CD14-positive monocyte (primary cell): Measurements from ENCODE around the gene MCCC1. TPM values are rescaled to one million over a fixed set of nuclear protein-coding genes. Genes with fewer than 3 reads are reported as not detected.

Source experiments
- DNase-seq, 3 donors: peaks; one replicate each; pipeline ENCODE4 v3.0.0-alpha.2; 2011 to 2022
- H2AFZ ChIP-seq: 2 replicates; pipeline ENCODE4 v1.6.0; 2012; ENCODE audit warnings: mild to moderate bottlenecking, low read depth, low read length, inconsistent platforms; ENCODE audit not compliant: insufficient read depth, poor library complexity, severe bottlenecking
- H3K27ac ChIP-seq, 2 donors: 1 replicate in 1 of 2; 2 replicates in 1 of 2; pipeline ENCODE4 v1.5.1; 2012 to 2013; ENCODE audit warnings: low read length in 2 of 2, control low read depth in 1 of 2, inconsistent platforms in 1 of 2, low read depth in 1 of 2, mild to moderate bottlenecking in 1 of 2
- H3K27me3 ChIP-seq, 2 donors: one replicate each; pipeline versions ENCODE4 v1.6.0 to v1.6.1; 2011 to 2013; ENCODE audit warnings: low read length in 2 of 2; ENCODE audit not compliant: control insufficient read depth in 2 of 2, insufficient read depth in 2 of 2
- H3K36me3 ChIP-seq, 2 donors: replicated peaks in 1 of 2; 1 replicate in 1 of 2; 2 replicates in 1 of 2; pipeline versions ENCODE4 v1.5.1 to v1.6.1; 2012 to 2013; ENCODE audit warnings: low read length in 2 of 2, control low read depth in 1 of 2, inconsistent platforms in 1 of 2, mild to moderate bottlenecking in 1 of 2; ENCODE audit not compliant: insufficient read depth in 2 of 2, control insufficient read depth in 1 of 2
- H3K4me1 ChIP-seq, 2 donors: 1 replicate in 1 of 2; 2 replicates in 1 of 2; pipeline versions ENCODE4 v1.5.1 to v1.6.1; 2012 to 2013; ENCODE audit warnings: low read length in 2 of 2, control low read depth in 1 of 2, inconsistent platforms in 1 of 2, mild to moderate bottlenecking in 1 of 2, moderate library complexity in 1 of 2; ENCODE audit not compliant: insufficient read depth in 2 of 2, control insufficient read depth in 1 of 2
- H3K4me2 ChIP-seq: replicated peaks from 2 replicates; pipeline ENCODE3; 2012; ENCODE audit warnings: low read length, moderate library complexity, mild to moderate bottlenecking; ENCODE audit not compliant: poor library complexity, severe bottlenecking; ENCODE audit errors: extremely low read depth
- H3K4me3 ChIP-seq, 3 experiments: fragments of 200-600 bp in 1 of 3; sonication (generic) in 1 of 3; replicated peaks in 1 of 3; 1 replicate in 2 of 3; 2 replicates in 1 of 3; pipeline ENCODE4 v1.5.1; 2011 to 2013; ENCODE audit warnings: low read length in 3 of 3, mild to moderate bottlenecking in 3 of 3, control low read depth in 2 of 3, low read depth in 2 of 3, inconsistent platforms in 1 of 3, moderate library complexity in 1 of 3
- H3K79me2 ChIP-seq: 2 replicates; pipeline ENCODE4 v1.6.0; 2012; ENCODE audit warnings: mild to moderate bottlenecking, control low read depth, inconsistent platforms, low read length, moderate library complexity; ENCODE audit not compliant: insufficient read depth
- H3K9ac ChIP-seq: 2 replicates; pipeline ENCODE4 v1.6.0; 2017; ENCODE audit warnings: low read length, mild to moderate bottlenecking; ENCODE audit not compliant: insufficient read depth, poor library complexity, severe bottlenecking
- H3K9me3 ChIP-seq, 2 donors: replicated peaks in 1 of 2; 1 replicate in 1 of 2; 2 replicates in 1 of 2; pipeline versions ENCODE4 v1.5.1 to v1.6.1; 2012 to 2013; ENCODE audit warnings: low read length in 2 of 2, control low read depth in 1 of 2; ENCODE audit not compliant: control insufficient read depth in 1 of 2, insufficient read depth in 1 of 2
- H4K20me1 ChIP-seq: 2 replicates; pipeline ENCODE4 v1.6.0; 2012; ENCODE audit warnings: mild to moderate bottlenecking, low read length, control low read depth, moderate library complexity; ENCODE audit not compliant: insufficient read depth
- H3K27ac Mint-ChIP-seq, 7 donors: one replicate each; pipeline ENCODE4 v1.8.0; 2020; ENCODE audit warnings: mild to moderate bottlenecking in 7 of 7, mixed read lengths in 7 of 7, moderate library complexity in 6 of 7, inconsistent platforms in 2 of 7
- H3K27me3 Mint-ChIP-seq, 3 donors: one replicate each; pipeline ENCODE4 v1.8.0; 2021 to 2022; ENCODE audit warnings: low read depth in 3 of 3, mild to moderate bottlenecking in 3 of 3, mixed read lengths in 3 of 3, moderate library complexity in 3 of 3, inconsistent platforms in 1 of 3
- H3K36me3 Mint-ChIP-seq, 2 donors: one replicate each; pipeline ENCODE4 v1.8.0; 2020; ENCODE audit warnings: mixed read lengths in 2 of 2, inconsistent platforms in 1 of 2, mild to moderate bottlenecking in 1 of 2
- H3K4me1 Mint-ChIP-seq: one replicate; pipeline ENCODE4 v1.8.0; 2020; ENCODE audit warnings: mild to moderate bottlenecking, mixed read lengths
- H3K4me3 Mint-ChIP-seq, 2 donors: one replicate each; pipeline ENCODE4 v1.8.0; 2020; ENCODE audit warnings: mild to moderate bottlenecking in 2 of 2, mixed read lengths in 2 of 2, moderate library complexity in 1 of 2
- H3K9me3 Mint-ChIP-seq, 7 donors: one replicate each; pipeline ENCODE4 v1.8.0; 2020 to 2022; ENCODE audit warnings: mixed read lengths in 7 of 7, mild to moderate bottlenecking in 6 of 7, moderate library complexity in 6 of 7, inconsistent platforms in 2 of 7
- CTCF ChIP-seq: fragments of 200-600 bp; IDR thresholded peaks from one replicate; pipeline ENCODE4 v1.8.0; 2022; ENCODE audit warnings: antibody characterized with exemption, mild to moderate bottlenecking
- WGBS: methylation state at CpG from one replicate; pipeline ENCODE4 v1.1.5; 2013; ENCODE audit warnings: missing lambda C conversion rate; ENCODE audit not compliant: insufficient coverage; 5-methylcytosine and 5-hydroxymethylcytosine counted together
- intact Hi-C, 2 donors: fragments of 100-400 bp; cut with micrococcal nuclease; formaldehyde crosslinking; loops; one replicate each; pipeline versions ENCODE4 v1.15.0 to v1.15.1; 2023
- polyA plus RNA-seq, 3 donors: library from polyadenylated mRNA; depleted of rRNA in 1 of 3; unstranded in 2 of 3; stranded (reverse) in 1 of 3; fragments of 300-500 nt in 2 of 3; fragments of >200 nt in 1 of 3; fragmentation: Illumina TruSeq in 2 of 3; gene quantifications; 1 replicate in 2 of 3; 2 replicates in 1 of 3; pipeline ENCODE4 v1.2.3, GENCODE V29; 2012 to 2021

Gene MCCC1
- polyA plus RNA-seq, 3 donors = 13.9 to 18.4 (median 16.0) TPM

GRCh38 chr3:183008800-183009199 lies 90.5 kb downstream of the MCCC1 start:
- no peaks in the 10 kb centered on the region for H3K4me1 ChIP-seq
- H3K9me3 ChIP-seq = peaks cover 0 to 2% of the 10 kb centered on the region in 2 donors
- H3K36me3 ChIP-seq = peaks cover 0 to 11% of the 10 kb centered on the region in 2 donors
- peaks cover 1% of the 10 kb centered on the region for H3K4me1 Mint-ChIP-seq
- H3K9me3 Mint-ChIP-seq = peaks cover 0 to 2% (median 0%) of the 10 kb centered on the region in 7 donors
- peaks cover 9 to 14% of the 10 kb centered on the region in 2 donors for H3K36me3 Mint-ChIP-seq
- DNase-seq = no peak
- no peaks in the 10 kb centered on the region for H3K79me2 ChIP-seq
- no peak overlapping the region for H3K4me3 ChIP-seq
- H3K27me3 Mint-ChIP-seq = no peaks in the 10 kb centered on the region
- no peak overlapping the region for H2AFZ ChIP-seq
- intact Hi-C loops = no loop called here
- no peaks in the 10 kb centered on the region for H3K27me3 ChIP-seq
- no peak overlapping the region for H3K27ac Mint-ChIP-seq
- H3K4me3 Mint-ChIP-seq = no peak overlapping the region
- TF ChIP-seq CTCF = no peak
- no peak overlapping the region for H3K27ac ChIP-seq
- H4K20me1 ChIP-seq = no peaks in the 10 kb centered on the region
- no peak overlapping the region for H3K9ac ChIP-seq
- H3K4me2 ChIP-seq = no peak overlapping the region

DNA sequence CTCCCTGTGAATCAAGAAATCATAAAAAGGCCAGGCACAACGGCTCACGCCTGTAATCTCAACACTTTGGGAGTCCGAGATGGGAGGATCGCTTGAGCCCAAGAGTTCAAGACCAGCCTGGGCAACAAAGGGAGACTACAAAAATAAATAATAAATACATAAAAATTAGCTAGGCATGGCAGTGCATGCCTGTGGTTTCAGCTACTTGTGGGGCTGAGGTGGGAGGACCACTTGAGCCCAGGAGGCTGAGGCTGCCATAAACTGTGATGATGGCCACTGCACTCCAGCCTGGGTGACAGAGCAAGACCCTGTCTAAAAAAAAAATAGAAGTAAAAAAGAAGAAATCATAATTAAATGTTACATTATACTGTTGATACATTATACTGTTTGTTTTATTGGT lies 91.0 kb downstream of the MCCC1 start:
- Mint-ChIP-seq H3K27me3 (no peaks in the 10 kb centered on the region), H3K27ac (no peak overlapping the region), H3K9me3 (no peaks in the 10 kb centered on the region), H3K4me1 (no peaks in the 10 kb centered on the region), H3K36me3 (peaks cover 9 to 14% of the 10 kb centered on the region in 2 donors), H3K4me3 (no peak overlapping the region)
- WGBS = 100% methylated on average over 2 of the region's 4 CpGs
- H2AFZ ChIP-seq = no peak overlapping the region
- H3K4me3 ChIP-seq = no peak overlapping the region
- no peaks in the 10 kb centered on the region for H3K9me3 ChIP-seq
- no peaks in the 10 kb centered on the region for H3K27me3 ChIP-seq
- no peak overlapping the region for H3K4me2 ChIP-seq
- DNase-seq = no peak
- no peak overlapping the region for H3K27ac ChIP-seq
- peaks cover 0 to 11% of the 10 kb centered on the region in 2 donors for H3K36me3 ChIP-seq
- H3K9ac ChIP-seq = no peak overlapping the region
- TF ChIP-seq CTCF = no peak
- H4K20me1 ChIP-seq = no peaks in the 10 kb centered on the region
- intact Hi-C loops = no loop called here
- H3K4me1 ChIP-seq = no peaks in the 10 kb centered on the region
- no peaks in the 10 kb centered on the region for H3K79me2 ChIP-seq
